Gastrocnemius medialis (tissue), 4 donors: ENCODE results near the gene MMP11.

ENCODE experiments used
- POLR2A ChIP-seq, 2 donors: fragments of 450-650 bp; IDR thresholded peaks; one replicate each; pipeline ENCODE4 v1.6.1; 2017; ENCODE audit warnings: antibody characterized with exemption in 2 of 2, mild to moderate bottlenecking in 2 of 2, moderate library complexity in 2 of 2
- TF ChIP-seq, protein P1 (sequence below), 5 experiments: fragments of 450-650 bp in 3 of 5; fragments of 200-600 bp in 2 of 5; sonication (generic) in 2 of 5; IDR thresholded peaks in 4 of 5; conservative IDR thresholded peaks in 1 of 5; 1 replicate in 4 of 5; 2 replicates in 1 of 5; pipeline ENCODE4 v1.5.1; 2016 to 2019; ENCODE audit warnings: antibody characterized with exemption in 5 of 5, mild to moderate bottlenecking in 3 of 5, moderate library complexity in 3 of 5

DNA sequence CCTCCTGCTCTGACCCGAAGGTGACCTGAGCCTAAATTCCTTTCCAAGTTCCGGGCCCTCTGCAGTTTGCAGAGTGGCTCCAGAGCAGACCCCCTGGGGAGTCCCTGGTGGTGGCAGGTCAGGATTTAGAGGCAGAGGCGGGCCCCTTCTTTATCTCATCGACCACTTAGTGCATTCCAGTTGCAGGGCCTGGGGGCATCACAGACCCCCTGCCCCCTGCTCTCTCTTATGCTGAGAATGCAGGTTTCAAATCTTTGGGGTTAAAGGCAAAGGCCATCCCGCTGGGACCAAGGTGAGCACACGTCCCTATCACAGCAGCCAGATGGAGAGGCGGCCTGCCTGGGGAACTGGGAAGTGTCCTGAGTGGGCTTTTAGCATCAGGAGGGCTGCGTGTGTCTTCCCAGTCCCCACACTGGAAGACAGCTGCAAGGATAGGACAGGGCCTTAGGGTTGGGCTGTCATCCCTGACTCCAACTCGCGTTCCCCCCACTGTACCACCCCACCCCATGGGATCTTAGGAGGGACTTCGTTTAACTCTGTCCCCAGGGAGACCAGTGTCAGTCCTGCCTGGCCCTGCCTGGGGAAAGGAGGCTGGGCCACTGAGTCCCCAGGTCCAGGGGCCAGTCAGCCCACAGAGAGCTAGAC lies 54.8 kb downstream of the MMP11 start:
- no peak for TF ChIP-seq POLR2A (IDR thresholded peaks at IDR 0.05)
- TF ChIP-seq, protein P1, sequence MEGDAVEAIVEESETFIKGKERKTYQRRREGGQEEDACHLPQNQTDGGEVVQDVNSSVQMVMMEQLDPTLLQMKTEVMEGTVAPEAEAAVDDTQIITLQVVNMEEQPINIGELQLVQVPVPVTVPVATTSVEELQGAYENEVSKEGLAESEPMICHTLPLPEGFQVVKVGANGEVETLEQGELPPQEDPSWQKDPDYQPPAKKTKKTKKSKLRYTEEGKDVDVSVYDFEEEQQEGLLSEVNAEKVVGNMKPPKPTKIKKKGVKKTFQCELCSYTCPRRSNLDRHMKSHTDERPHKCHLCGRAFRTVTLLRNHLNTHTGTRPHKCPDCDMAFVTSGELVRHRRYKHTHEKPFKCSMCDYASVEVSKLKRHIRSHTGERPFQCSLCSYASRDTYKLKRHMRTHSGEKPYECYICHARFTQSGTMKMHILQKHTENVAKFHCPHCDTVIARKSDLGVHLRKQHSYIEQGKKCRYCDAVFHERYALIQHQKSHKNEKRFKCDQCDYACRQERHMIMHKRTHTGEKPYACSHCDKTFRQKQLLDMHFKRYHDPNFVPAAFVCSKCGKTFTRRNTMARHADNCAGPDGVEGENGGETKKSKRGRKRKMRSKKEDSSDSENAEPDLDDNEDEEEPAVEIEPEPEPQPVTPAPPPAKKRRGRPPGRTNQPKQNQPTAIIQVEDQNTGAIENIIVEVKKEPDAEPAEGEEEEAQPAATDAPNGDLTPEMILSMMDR (IDR thresholded peaks at IDR 0.05 in 4 of 5, conservative IDR thresholded peaks at IDR 0.05 in 1 of 5) = no peak
